ENCODE measurements around the gene PRDM11.

DNA sequence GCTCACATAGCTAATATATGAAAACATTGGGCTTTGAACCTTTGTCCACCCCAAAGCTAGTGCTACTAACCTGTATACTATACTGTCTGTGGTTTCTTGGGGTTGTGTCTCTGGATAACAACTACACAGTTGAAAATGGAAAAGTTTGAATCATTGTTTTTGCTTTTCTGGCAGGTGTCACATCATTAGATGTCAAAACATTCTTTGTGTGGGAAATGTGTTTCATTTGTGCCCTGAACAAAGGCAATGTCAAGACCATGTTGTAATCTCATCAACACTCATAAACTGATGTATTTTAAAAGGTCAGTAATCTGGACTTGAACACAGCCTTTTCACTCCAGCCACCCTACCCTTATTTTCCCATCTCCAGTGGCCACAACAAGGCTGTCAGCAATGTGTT is 123.2 kb downstream of the PRDM11 start:
- no peak for TF ChIP-seq CEBPB (IDR thresholded peaks at IDR 0.05; ENCODE audit: low read depth, low read length)
- no peak for TF ChIP-seq POLR2A (IDR thresholded peaks at IDR 0.05; ENCODE audit: low read depth, low read length)
- TF ChIP-seq CTCF (conservative IDR thresholded peaks at IDR 0.05; ENCODE audit: low read depth, low read length) = no peak
- no peak for TF ChIP-seq RAD21 (IDR thresholded peaks at IDR 0.05; ENCODE audit: low read length)
- TF ChIP-seq MAZ (IDR thresholded peaks at IDR 0.05; ENCODE audit: borderline replicate concordance, low read depth, low read length) = no peak
- TF ChIP-seq MAFK (IDR thresholded peaks at IDR 0.05; ENCODE audit: low read depth, low read length) = no peak
- TF ChIP-seq MXI1 (IDR thresholded peaks at IDR 0.05; ENCODE audit: borderline replicate concordance, low read depth, low read length) = no peak
